B cell (primary cell): ENCODE results near the gene RETREG2. TPM values are rescaled to one million over a fixed set of nuclear protein-coding genes. Genes with fewer than 3 reads are reported as not detected.

ENCODE experiments used
- ATAC-seq: fragments of 200-7000 bp; cut with Tn5 transposase; one replicate; pipeline ENCODE4 v1.10.0; 2021; ENCODE audit warnings: low read depth, mild to moderate bottlenecking, moderate number of reproducible peaks, moderate library complexity
- CTCF ChIA-PET: fragments of 350-600 bp; sonication (Branson Sonifier 250); formaldehyde crosslinking; loops from one replicate; lab custom pipeline; 2021; ENCODE audit warnings: antibody characterized with exemption, inconsistent platforms; lab: Charles Lee
- POLR2A ChIA-PET: fragments of 350-600 bp; sonication (Branson Sonifier 250); formaldehyde crosslinking; loops from one replicate; lab custom pipeline; 2021; ENCODE audit warnings: antibody characterized with exemption; lab: Charles Lee
- DNase-seq: peaks from one replicate; pipeline ENCODE4 v3.0.0; 2013
- H2AFZ ChIP-seq: 2 replicates; pipeline ENCODE4 v1.6.1; 2012; ENCODE audit warnings: mild to moderate bottlenecking, low read depth, low read length; ENCODE audit not compliant: insufficient read depth, poor library complexity, severe bottlenecking
- H3K27ac ChIP-seq, 2 donors: 1 replicate in 1 of 2; 2 replicates in 1 of 2; pipeline ENCODE4 v1.5.1; 2012 to 2013; ENCODE audit warnings: low read length in 2 of 2, mild to moderate bottlenecking in 2 of 2, moderate library complexity in 1 of 2
- H3K27me3 ChIP-seq, 4 experiments: fragments of 200-600 bp in 1 of 4; sonication (generic) in 1 of 4; replicated peaks in 1 of 4; 1 replicate in 2 of 4; 2 replicates in 2 of 4; pipeline versions ENCODE4 v1.6.1 to v1.7.0; 2013 to 2016; ENCODE audit warnings: low read length in 3 of 4, mild to moderate bottlenecking in 2 of 4, mixed read lengths in 1 of 4, moderate library complexity in 1 of 4; ENCODE audit not compliant: insufficient read depth in 4 of 4, control insufficient read depth in 3 of 4; ENCODE audit errors: control extremely low read depth in 1 of 4
- H3K36me3 ChIP-seq, 2 experiments: replicated peaks in 1 of 2; 1 replicate in 1 of 2; 2 replicates in 1 of 2; pipeline versions ENCODE4 v1.6.1 to v1.7.1; 2013; ENCODE audit warnings: low read length in 1 of 2; ENCODE audit not compliant: insufficient read depth in 2 of 2, control insufficient read depth in 1 of 2; ENCODE audit errors: control extremely low read depth in 1 of 2, extremely low read depth in 1 of 2
- H3K4me1 ChIP-seq, 2 donors: fragments of 200-600 bp in 1 of 2; sonication (generic) in 1 of 2; 1 replicate in 1 of 2; 2 replicates in 1 of 2; pipeline versions ENCODE4 v1.5.1 to v1.6.1; 2013 to 2017; ENCODE audit warnings: low read length in 2 of 2; ENCODE audit not compliant: control insufficient read depth in 2 of 2, insufficient read depth in 2 of 2
- H3K4me2 ChIP-seq: replicated peaks from 2 replicates; pipeline ENCODE3; 2012; ENCODE audit warnings: mild to moderate bottlenecking, low read depth, low read length; ENCODE audit not compliant: poor library complexity, severe bottlenecking
- H3K4me3 ChIP-seq, 5 experiments: fragments of 200-600 bp in 1 of 5; sonication (generic) in 1 of 5; 1 replicate in 3 of 5; 2 replicates in 2 of 5; pipeline versions ENCODE4 v1.5.1 to v1.7.0; 2011 to 2016; ENCODE audit warnings: low read length in 4 of 5, mild to moderate bottlenecking in 4 of 5, low read depth in 2 of 5, control low read depth in 1 of 5, moderate library complexity in 1 of 5; ENCODE audit not compliant: insufficient read depth in 1 of 5; ENCODE audit errors: control extremely low read depth in 1 of 5, extremely low read depth in 1 of 5
- H3K79me2 ChIP-seq: fragments of 200-600 bp; sonication (generic); one replicate; pipeline ENCODE4 v1.6.0; 2016; ENCODE audit warnings: low read length; ENCODE audit not compliant: control insufficient read depth, insufficient read depth
- H3K9ac ChIP-seq: fragments of 200-600 bp; sonication (generic); 2 replicates; pipeline ENCODE4 v1.6.1; 2017; ENCODE audit warnings: mild to moderate bottlenecking, low read length, moderate library complexity
- H3K9me3 ChIP-seq, 3 donors: one replicate each; pipeline versions ENCODE4 v1.6.1 to v1.7.1; 2013; ENCODE audit warnings: low read length in 2 of 3; ENCODE audit not compliant: control insufficient read depth in 2 of 3, insufficient read depth in 1 of 3; ENCODE audit errors: control extremely low read depth in 1 of 3
- H4K20me1 ChIP-seq: 2 replicates; pipeline ENCODE4 v1.6.0; 2012; ENCODE audit warnings: mild to moderate bottlenecking, low read length; ENCODE audit not compliant: insufficient read depth, control insufficient read depth, poor library complexity, severe bottlenecking
- H3K27ac Mint-ChIP-seq: one replicate; pipeline ENCODE4 v1.8.0; 2021; ENCODE audit warnings: mixed read lengths
- H3K27me3 Mint-ChIP-seq: one replicate; pipeline ENCODE4 v1.8.0; 2021; ENCODE audit warnings: mixed read lengths
- H3K4me1 Mint-ChIP-seq: one replicate; pipeline ENCODE4 v1.8.0; 2021; ENCODE audit warnings: mixed read lengths
- H3K4me3 Mint-ChIP-seq: one replicate; pipeline ENCODE4 v1.8.0; 2021; ENCODE audit warnings: mixed read lengths
- H3K9me3 Mint-ChIP-seq: one replicate; pipeline ENCODE4 v1.8.0; 2022; ENCODE audit warnings: mixed read lengths; ENCODE audit not compliant: insufficient read depth
- CTCF ChIP-seq: fragments of 200-600 bp; IDR thresholded peaks from one replicate; pipeline ENCODE4 v1.8.0; 2022; ENCODE audit warnings: antibody characterized with exemption, mild to moderate bottlenecking
- EZH2 ChIP-seq: IDR thresholded peaks from 2 replicates; pipeline ENCODE4 v1.6.1; 2012; ENCODE audit warnings: borderline replicate concordance, low read depth, mild to moderate bottlenecking, moderate library complexity, low read length; ENCODE audit not compliant: insufficient read depth, poor library complexity, severe bottlenecking
- WGBS: methylation state at CpG from one replicate; pipeline ENCODE4 v1.1.5; 2013; ENCODE audit warnings: missing lambda C conversion rate; ENCODE audit not compliant: insufficient coverage; 5-methylcytosine and 5-hydroxymethylcytosine counted together
- intact Hi-C: fragments of 100-400 bp; cut with micrococcal nuclease; formaldehyde crosslinking; loops from one replicate; pipeline ENCODE4 v1.10.0; 2022
- polyA plus RNA-seq: library from polyadenylated mRNA; depleted of rRNA; stranded (reverse); fragments of >200 nt; gene quantifications from 2 replicates; pipeline ENCODE4 v1.2.3, GENCODE V29; 2012
- total RNA-seq, 2 donors: library from RNA; stranded (reverse); fragments of 120-200 nt in 1 of 2; gene quantifications; 1 replicate in 1 of 2; 2 replicates in 1 of 2; pipeline versions ENCODE4 v1.2.3 to v1.2.4, GENCODE V29; 2013 to 2022

The RETREG2 gene
- total and polyA plus RNA-seq, 2 donors (not counting 1 experiment from before 2014, with no cell fraction given) = 46.7 to 102 TPM

DNA sequence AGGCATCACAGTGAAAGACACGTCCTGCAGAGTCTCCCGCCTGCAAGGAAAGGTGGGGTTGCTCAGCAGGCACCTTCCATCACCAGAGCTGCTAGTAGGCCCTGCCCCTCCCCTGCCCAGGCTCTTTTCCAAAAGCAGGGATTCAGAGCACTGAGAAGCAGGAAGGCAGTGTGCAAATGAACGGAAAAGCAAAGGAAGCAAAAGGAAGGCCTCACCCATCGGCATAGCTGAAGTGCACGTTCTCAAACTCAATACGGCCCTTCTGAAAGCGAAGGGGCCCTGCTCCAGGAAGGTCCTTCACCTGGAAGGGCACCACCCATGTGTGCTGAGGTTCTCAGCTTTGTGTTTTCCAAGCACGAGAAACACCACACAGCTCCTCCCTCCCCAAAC, 34.9 kb downstream of the RETREG2 start:
- TF ChIP-seq CTCF (no peak), EZH2 (no peak)
- H3K9me3 Mint-ChIP-seq = no peaks in the 10 kb centered on the region
- ChIA-PET POLR2A (interaction anchor here (0.6 kb wide), 1 partner anchor 60 kb away, joined by 7 read pairs; no protein-coding TSS in a partner anchor), CTCF (interaction anchor here (1.0 to 7.3 kb wide), 6 partner anchors 39 to 82 kb away, joined by 3 to 65 read pairs (median 12); partner anchors contain the start of genes DNAJB2, NHEJ1 and SLC23A3)
- Histone ChIP-seq H3K27ac (no peak overlapping the region), H3K4me3 (no peak overlapping the region), H4K20me1 (peaks cover 4% of the 10 kb centered on the region), H3K4me1 (peaks cover 9 to 15% of the 10 kb centered on the region in 2 donors), H3K9ac (no peak overlapping the region), H3K4me2 (no peak overlapping the region), H3K27me3 (no peaks in the 10 kb centered on the region), H3K36me3 (peaks cover 7 to 18% of the 10 kb centered on the region in 2 experiments), H2AFZ (no peak overlapping the region), H3K79me2 (no peaks in the 10 kb centered on the region), H3K9me3 (no peaks in the 10 kb centered on the region)
- H3K27ac Mint-ChIP-seq = no peak overlapping the region
- H3K4me3 Mint-ChIP-seq = no peak overlapping the region
- DNase-seq (no peak), ATAC-seq (no peak)
- WGBS = 97% methylated on average over 8 of the region's 8 CpGs
- intact Hi-C loops = no loop called here
- H3K4me1 Mint-ChIP-seq = peaks cover 22% of the 10 kb centered on the region
- H3K27me3 Mint-ChIP-seq = no peaks in the 10 kb centered on the region

DNA sequence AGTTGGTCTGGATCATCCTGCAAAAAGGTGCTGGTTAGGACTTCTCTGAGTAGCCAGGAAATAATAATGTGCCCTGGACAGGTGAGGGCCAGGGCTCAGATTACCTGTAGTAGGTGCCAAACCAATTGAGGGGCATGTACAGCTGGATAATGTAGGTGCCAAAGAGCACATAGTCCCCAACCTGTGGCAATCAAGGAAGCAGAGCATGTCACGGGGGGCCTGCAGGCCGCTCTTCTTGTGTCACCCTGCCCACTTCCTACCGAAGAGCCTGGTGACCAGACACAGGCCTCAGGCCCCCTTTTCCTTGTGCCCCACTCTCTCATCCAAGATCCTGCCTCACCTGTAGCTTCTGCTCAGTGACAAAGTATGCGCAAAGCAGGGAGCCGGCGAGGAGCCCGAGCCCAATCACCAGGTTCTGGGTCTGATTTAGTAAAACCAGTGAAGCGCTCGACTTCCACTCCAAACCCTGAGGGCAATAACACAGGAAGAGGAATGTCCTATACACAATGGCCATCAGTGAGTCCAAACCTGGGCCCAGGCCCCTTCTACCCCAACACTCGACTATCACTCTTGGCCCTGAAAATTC, 35.5 kb downstream of the RETREG2 start:
- Histone ChIP-seq H3K27me3 (no peaks in the 10 kb centered on the region), H3K27ac (no peak overlapping the region), H3K4me3 (no peak overlapping the region), H3K4me1 (peaks cover 14 to 20% of the 10 kb centered on the region in 2 donors), H3K9me3 (no peaks in the 10 kb centered on the region), H3K36me3 (peaks cover 4 to 13% of the 10 kb centered on the region in 2 experiments), H2AFZ (no peak overlapping the region), H4K20me1 (no peaks in the 10 kb centered on the region), H3K79me2 (no peaks in the 10 kb centered on the region), H3K9ac (no peak overlapping the region), H3K4me2 (no peak overlapping the region)
- intact Hi-C loops = no loop called here
- ChIA-PET CTCF (interaction anchor here (1.0 to 7.3 kb wide), 6 partner anchors 39 to 81 kb away, joined by 3 to 65 read pairs (median 12); partner anchors contain the start of genes DNAJB2, NHEJ1, SLC23A3 and TUBA4A), POLR2A (no interaction called here)
- DNase-seq (no peak), ATAC-seq (no peak)
- Mint-ChIP-seq H3K4me3 (no peak overlapping the region), H3K9me3 (no peaks in the 10 kb centered on the region), H3K4me1 (peaks cover 20% of the 10 kb centered on the region), H3K27ac (no peak overlapping the region), H3K27me3 (no peaks in the 10 kb centered on the region)
- WGBS = 99% methylated on average over 10 of the region's 10 CpGs
- TF ChIP-seq EZH2 (no peak), CTCF (no peak)
